Measurements from ENCODE around the gene WDR93. TPM values are rescaled to one million over a fixed set of nuclear protein-coding genes. Genes with fewer than 3 reads are reported as not detected.

Gene WDR93
- total RNA-seq, 1 experiment from 2014 or later: not detected

GRCh38 chr15:89693696-89694095, 3.1 kb downstream of the WDR93 start (continued):
- TF ChIP-seq PRDM15 (CRISPR knock-in tag; IDR thresholded peaks at IDR 0.05) (no peak), NR2C2 (CRISPR knock-in tag; IDR thresholded peaks at IDR 0.05) (no peak), MXD4 (CRISPR knock-in tag; IDR thresholded peaks at IDR 0.05; ENCODE audit: borderline replicate concordance) (no peak), ZBTB21 (CRISPR knock-in tag; IDR thresholded peaks at IDR 0.05; ENCODE audit: borderline replicate concordance) (no peak), ZNF671 (CRISPR knock-in tag; IDR thresholded peaks at IDR 0.05) (no peak), ATF6 (CRISPR knock-in tag; IDR thresholded peaks at IDR 0.05) (no peak), PREB (CRISPR knock-in tag; IDR thresholded peaks at IDR 0.05; ENCODE audit: borderline replicate concordance) (no peak), ZNF232 (CRISPR knock-in tag; IDR thresholded peaks at IDR 0.05) (no peak), NFE2L1 (CRISPR knock-in tag; IDR thresholded peaks at IDR 0.05) (no peak), NR3C1 (CRISPR knock-in tag; conservative IDR thresholded peaks at IDR 0.05; ENCODE audit: low read depth) (no peak)
- TF ChIP-seq, protein P1, sequence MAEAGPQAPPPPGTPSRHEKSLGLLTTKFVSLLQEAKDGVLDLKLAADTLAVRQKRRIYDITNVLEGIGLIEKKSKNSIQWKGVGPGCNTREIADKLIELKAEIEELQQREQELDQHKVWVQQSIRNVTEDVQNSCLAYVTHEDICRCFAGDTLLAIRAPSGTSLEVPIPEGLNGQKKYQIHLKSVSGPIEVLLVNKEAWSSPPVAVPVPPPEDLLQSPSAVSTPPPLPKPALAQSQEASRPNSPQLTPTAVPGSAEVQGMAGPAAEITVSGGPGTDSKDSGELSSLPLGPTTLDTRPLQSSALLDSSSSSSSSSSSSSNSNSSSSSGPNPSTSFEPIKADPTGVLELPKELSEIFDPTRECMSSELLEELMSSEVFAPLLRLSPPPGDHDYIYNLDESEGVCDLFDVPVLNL (CRISPR knock-in tag; IDR thresholded peaks at IDR 0.05; ENCODE audit: borderline replicate concordance, low read depth): no peak
- TF ChIP-seq, protein P2, sequence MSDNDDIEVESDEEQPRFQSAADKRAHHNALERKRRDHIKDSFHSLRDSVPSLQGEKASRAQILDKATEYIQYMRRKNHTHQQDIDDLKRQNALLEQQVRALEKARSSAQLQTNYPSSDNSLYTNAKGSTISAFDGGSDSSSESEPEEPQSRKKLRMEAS (CRISPR knock-in tag; IDR thresholded peaks at IDR 0.05): no peak

GRCh38 chr15:89695198-89695597, 4.6 kb downstream of the WDR93 start:
- ChIA-PET POLR2A (no interaction called here), CTCF (interaction anchor here (1.3 kb wide), 1 partner anchor 22 kb away, joined by 4 read pairs; no protein-coding TSS in a partner anchor)
- H3K4me3 Mint-ChIP-seq: no peak overlapping the region
- no peaks in the 10 kb centered on the region for H3K36me3 Mint-ChIP-seq
- H3K9me3 Mint-ChIP-seq: no peaks in the 10 kb centered on the region
- H3K27ac Mint-ChIP-seq: no peak overlapping the region
- H3K4me1 Mint-ChIP-seq: peaks cover 2% of the 10 kb centered on the region; the same call in 1 of the 2 replicates
- H3K27me3 Mint-ChIP-seq (ENCODE audit: low read depth): peaks cover 37% of the 10 kb centered on the region
- ATAC-seq: no peak
- TF ChIP-seq ZNF232 (CRISPR knock-in tag; IDR thresholded peaks at IDR 0.05): no peak
- TF ChIP-seq ELF4 (CRISPR knock-in tag; IDR thresholded peaks at IDR 0.05; ENCODE audit: low read depth): no peak
- TF ChIP-seq ZNF138 (CRISPR knock-in tag; conservative IDR thresholded peaks at IDR 0.05): no peak
- TF ChIP-seq OVOL2 (CRISPR knock-in tag; IDR thresholded peaks at IDR 0.05; ENCODE audit: borderline replicate concordance): no peak
- TF ChIP-seq, protein P3, sequence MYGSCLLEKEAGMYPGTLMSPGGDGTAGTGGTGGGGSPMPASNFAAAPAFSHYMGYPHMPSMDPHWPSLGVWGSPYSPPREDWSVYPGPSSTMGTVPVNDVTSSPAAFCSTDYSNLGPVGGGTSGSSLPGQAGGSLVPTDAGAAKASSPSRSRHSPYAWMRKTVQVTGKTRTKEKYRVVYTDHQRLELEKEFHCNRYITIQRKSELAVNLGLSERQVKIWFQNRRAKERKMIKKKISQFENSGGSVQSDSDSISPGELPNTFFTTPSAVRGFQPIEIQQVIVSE (CRISPR knock-in tag; IDR thresholded peaks at IDR 0.05; ENCODE audit: borderline replicate concordance): no peak
- no peak for TF ChIP-seq ZNF263 (CRISPR knock-in tag; IDR thresholded peaks at IDR 0.05; ENCODE audit: low read depth)
- no peak for TF ChIP-seq HMGA2 (CRISPR knock-in tag; IDR thresholded peaks at IDR 0.05)
- TF ChIP-seq, protein P4, sequence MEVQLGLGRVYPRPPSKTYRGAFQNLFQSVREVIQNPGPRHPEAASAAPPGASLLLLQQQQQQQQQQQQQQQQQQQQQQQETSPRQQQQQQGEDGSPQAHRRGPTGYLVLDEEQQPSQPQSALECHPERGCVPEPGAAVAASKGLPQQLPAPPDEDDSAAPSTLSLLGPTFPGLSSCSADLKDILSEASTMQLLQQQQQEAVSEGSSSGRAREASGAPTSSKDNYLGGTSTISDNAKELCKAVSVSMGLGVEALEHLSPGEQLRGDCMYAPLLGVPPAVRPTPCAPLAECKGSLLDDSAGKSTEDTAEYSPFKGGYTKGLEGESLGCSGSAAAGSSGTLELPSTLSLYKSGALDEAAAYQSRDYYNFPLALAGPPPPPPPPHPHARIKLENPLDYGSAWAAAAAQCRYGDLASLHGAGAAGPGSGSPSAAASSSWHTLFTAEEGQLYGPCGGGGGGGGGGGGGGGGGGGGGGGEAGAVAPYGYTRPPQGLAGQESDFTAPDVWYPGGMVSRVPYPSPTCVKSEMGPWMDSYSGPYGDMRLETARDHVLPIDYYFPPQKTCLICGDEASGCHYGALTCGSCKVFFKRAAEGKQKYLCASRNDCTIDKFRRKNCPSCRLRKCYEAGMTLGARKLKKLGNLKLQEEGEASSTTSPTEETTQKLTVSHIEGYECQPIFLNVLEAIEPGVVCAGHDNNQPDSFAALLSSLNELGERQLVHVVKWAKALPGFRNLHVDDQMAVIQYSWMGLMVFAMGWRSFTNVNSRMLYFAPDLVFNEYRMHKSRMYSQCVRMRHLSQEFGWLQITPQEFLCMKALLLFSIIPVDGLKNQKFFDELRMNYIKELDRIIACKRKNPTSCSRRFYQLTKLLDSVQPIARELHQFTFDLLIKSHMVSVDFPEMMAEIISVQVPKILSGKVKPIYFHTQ (CRISPR knock-in tag; IDR thresholded peaks at IDR 0.05): no peak
- no peak for TF ChIP-seq ETV6 (CRISPR knock-in tag; IDR thresholded peaks at IDR 0.05)
- TF ChIP-seq ZNF423 (CRISPR knock-in tag; IDR thresholded peaks at IDR 0.05): no peak
- DNase-seq (ENCODE audit: low spot score): no peak

Measured in WTC11 (cell line).